ENCODE measurements around the gene AAK1.
"Not testable (repeated sequence)": the region's sequence is repeated elsewhere in the genome, so short reads cannot be mapped to it uniquely, and the experiment has no call there.

The AAK1 gene

DNA sequence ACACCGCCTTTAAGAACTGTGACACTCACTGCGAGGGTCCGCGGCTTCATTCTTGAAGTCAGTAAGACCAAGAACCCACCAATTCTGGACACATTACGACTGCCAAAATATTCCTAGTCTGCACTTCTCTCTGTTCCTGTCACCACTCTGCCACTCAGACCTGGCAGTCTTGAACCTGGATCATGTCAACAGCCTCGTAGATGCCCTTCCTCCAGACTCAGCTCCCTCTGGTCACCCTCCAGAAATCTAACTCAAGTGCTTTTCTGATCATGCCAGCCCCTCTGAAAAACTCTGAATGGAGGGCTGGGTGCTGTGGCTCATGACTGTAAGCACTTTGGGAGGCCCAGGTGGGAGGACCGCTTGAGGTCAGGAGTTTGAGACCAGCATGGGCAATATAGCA, 20.3 kb downstream of the AAK1 start:
- DNase-seq: no peak

DNA sequence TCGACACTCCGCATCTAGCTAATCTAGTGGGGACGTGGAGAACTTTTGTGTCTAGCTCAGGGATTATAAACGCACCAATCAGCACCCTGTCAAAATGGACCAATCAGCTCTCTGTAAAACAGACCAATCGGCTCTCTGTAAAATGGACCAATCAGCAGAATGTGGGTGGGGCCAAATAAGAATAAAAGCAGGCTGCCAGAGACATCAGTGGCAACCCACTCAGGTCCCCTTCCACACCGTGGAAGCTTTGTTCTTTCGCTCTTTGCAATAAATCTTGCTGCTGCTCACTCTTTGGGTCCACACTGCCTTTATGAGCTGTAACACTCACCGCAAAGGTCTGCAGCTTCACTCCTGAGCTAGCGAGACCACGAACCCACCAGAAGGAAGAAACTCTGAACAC, 20.7 kb downstream of the AAK1 start:
- DNase-seq: not testable (repeated sequence)

DNA sequence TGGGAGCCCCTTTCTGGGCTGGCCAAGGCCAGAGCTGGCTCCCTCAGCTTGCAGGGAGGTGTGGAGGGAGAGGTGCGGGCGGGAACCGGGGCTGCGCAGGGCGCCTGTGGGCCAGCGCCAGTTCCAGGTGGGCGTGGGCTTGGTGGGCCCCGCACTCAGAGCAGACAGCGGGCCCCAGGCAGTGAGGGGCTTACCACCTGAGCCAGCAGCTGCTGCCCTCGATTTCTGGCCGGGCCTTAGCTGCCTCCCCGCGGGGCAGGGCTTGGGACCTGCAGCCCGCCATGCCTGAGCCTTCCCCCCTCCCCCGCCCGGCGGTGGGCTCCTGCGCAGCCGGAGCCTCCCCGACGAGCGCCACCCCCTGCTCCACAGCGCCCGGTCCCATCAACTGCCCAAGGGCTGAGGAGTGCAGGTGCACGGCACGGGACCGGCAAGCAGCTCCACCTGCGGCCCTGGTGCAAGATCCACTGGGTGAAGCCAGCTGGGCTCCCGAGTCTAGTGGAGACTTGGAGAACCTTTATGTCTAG, 21.5 kb downstream of the AAK1 start:
- not testable (repeated sequence) for DNase-seq

DNA sequence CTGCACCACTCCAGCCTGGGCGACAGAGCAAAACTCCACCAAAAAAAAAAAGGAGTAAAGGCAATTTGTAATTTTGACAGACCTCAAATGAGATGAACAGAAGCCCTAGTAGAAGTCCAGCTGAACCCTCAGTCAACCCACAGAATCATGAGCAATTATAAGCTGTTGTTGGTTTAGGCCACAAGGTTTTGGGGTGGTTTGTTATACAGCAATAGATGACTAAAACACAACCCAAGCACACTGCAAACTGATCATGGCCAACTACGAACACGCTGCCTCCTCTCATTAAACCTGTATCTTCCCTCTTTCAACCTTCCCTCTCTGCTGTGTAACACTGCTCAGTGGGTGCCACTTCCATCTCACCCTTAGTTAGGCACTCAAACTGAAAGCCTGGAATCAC, 22.1 kb downstream of the AAK1 start:
- no peak for DNase-seq

DNA sequence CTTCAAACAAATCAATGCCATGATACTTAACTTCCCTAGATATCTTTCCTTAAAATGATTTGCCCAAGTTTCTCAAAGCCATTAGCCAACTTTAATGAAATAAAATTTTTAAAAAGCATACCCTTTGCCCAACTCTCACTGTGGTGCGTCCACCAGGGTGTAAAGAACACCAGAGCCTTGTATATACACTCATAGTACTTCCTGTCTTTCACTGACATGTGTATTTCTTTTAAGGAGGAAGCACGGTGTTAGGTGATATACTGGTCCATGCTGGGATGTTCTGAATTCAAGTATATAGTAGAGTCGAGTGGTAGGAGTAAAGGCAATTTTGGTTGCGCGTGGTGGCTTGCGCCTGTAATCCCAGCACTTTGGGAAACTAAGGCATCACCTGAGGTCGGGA, 22.7 kb downstream of the AAK1 start:
- DNase-seq: no peak

DNA sequence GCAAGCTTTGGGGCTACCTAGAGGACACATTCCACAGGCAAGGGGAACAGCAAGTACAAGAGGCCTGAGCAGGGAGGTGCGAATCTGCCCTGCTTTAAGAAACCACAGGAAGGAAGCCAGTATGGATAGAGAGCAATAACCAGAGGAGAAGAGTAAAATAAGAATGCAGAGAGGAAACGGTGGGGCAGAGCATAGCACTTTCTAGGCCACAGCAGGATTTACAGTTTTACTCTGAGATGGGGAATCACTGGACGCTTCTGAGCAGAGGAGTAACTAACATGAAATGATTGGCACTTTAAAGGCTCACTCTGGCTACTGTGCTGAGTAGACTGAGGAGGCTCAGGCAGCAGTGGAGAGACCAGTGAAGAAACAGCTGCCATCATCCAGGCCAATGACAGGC, 23.8 kb downstream of the AAK1 start:
- no peak for DNase-seq

DNA sequence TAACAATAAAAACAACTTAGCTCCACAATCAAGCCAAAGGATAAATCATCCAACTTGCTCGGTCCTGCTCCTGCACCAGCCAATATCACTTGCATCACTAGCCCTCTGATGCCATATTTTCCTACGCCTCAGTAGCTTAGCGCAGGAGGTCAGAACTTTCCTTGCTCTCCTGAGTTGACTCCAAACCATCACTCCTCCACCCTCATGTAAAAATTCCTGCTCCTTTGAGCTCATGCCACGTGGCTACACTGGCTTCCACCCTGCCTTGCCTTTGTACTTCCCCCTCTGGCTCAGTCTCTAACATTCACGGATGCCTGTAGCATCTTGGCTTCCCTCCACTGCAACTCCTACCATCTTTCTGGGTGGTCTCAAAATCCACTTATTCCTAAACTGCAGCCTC, 25.2 kb downstream of the AAK1 start:
- no peak for DNase-seq

DNA sequence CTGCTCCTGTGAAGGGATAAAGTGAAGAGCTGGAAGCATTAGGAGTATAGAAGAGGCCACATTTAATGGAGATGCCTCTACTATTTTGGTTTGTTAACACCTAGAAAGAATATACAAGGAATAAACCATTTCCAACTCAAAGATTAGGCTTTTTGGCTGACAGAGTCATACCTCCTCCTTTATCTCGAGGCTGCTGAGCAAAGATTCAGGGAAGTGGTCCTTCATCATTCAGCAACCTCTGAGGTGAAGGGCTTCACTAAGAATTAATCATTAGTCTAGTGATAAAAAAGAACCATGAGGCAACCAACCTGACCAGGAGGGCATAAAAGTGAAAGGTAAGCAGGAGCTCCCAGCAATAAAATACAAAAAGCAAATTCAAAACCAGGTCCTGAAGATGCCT, 25.8 kb downstream of the AAK1 start:
- DNase-seq: no peak

DNA sequence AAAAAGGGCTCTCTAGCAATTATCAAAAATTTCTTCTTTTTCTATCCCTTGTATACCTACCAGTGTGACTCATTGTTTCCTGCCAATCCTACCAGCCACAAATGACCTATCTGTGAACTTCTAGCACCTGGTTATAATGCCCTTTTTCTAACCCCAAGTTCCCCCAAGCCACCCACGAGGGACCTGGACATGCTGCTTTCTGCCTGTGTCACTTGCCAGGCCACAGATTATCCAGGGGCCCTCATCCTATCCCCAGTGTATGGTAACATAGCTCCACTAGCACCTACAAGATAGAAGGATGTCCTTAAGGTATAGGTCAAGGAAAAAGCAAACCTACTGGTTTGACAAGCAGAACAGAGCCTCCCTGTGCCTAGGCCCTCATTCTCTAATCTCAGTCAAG, 26.8 kb downstream of the AAK1 start:
- no peak for DNase-seq

DNA sequence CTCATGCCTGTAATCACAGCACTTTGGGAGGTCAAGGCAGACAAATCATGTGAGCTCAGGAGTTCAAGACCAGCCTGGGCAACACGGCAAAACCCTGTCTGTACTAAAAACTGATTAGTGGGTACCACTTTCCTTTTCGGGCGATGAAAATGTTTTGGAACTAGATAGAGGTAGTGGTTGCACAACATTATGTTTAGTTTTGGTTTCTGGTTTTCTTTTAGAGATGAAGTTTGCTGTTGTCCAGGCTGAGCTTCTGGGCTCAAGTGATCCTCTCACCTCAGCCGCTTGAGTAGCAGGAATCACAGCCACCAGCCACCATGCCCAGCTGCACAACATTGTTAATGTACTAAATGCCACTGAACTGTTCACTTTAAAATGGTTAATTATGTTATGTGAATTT, 27.6 kb downstream of the AAK1 start:
- no peak for DNase-seq

DNA sequence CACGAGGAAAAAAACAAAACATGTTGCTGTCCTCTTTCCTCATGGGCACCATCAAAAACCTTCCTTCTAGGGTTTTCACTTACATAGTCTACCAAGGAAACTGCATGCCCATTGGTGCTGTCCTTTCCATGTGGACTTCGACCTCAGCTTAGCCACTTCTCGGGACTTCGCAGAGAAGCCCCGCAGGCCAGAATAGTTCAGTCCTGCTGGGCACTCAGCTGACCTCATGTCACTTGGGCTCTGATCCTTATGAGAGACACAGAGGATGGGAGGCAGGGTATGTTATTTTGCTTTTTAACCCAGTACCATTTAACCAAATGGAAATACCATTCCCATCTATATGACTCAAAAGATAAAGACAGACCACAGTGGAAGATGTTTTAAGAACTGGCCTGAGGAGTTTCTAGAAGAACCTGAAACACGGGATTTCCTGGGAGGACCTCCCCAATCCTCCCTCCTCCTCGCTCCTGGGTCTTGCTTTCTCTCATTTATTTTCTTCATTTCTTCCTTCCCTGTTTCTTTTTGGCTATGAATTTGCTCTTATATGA, 28.4 kb downstream of the AAK1 start:
- no peak for DNase-seq

DNA sequence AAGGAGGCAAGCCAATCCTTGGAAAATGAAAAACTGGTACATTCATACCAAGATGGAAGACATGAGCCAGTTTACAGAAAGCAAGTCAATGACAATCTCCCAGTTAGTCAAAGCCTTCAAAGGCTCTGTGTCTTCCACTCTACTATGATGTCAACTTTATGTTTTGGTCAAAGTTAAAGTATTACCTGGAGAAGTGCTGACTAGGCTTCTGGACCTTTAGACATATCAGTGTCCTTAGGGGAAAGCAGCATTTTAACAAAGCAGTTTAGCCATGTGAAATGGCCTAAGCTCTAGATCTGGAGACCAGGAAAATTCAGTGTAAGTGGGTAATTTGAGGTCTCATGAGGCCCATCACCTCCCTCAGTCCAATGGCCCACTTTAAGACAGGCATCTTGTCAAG, 30.8 kb downstream of the AAK1 start:
- no peak for DNase-seq

DNA sequence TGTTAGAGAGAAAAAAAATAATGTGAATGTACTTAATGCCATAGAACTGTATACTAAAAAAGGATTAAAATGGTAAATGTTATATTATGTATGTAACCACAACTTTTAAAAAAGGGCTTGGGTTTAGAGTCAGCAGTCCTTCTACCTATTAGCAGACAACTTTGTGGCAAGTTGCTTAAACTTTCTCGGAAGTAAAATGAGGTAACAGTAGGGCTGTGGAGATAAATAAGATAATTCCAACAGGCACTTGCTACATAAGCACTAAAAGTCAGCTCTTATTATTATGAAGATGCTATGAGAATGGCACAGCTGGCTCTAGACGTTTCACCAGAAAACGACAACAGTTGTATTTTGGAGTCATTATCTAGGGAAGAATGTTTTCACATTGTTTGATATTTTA, 31.3 kb downstream of the AAK1 start:
- no peak for DNase-seq

DNA sequence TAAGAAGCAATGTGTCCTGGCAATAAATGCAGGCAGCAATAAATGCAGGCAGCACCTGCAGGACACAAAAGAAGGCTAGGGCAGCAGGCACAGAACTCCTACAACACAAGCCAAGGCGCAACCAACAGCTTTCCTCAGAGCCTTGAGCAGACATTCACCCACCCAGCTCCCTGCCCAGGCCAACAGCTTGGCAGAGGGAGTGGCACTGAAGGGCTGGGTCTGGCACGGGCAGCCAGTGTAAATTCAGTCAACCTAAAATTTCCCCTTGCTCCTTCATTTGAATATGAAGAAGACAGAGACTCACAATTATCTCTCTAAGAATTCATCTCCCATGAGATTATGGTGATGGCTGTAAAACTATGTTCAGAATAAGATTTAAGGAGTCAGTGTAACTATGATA, 35.4 kb downstream of the AAK1 start:
- no peak for DNase-seq

DNA sequence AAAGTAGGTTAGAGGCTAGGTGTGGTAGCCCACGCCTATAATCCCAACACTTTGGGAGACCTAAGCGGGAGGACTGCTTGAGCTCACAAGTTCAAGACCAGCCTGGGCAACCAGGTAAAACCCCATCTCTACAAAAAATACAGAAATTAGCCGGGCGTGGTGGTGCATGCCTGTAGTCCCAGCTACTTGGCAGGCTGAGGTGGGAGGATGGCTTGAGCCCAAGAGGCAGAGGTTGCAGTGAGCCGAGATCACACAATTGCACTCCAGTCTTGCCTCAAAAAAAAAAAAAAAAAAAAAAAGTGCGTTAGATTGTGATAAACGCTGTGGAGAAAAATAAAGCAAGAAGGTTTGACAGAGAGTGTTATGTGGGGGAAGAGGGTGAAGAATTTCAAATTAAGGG, 36.8 kb downstream of the AAK1 start:
- DNase-seq: not testable (repeated sequence)

DNA sequence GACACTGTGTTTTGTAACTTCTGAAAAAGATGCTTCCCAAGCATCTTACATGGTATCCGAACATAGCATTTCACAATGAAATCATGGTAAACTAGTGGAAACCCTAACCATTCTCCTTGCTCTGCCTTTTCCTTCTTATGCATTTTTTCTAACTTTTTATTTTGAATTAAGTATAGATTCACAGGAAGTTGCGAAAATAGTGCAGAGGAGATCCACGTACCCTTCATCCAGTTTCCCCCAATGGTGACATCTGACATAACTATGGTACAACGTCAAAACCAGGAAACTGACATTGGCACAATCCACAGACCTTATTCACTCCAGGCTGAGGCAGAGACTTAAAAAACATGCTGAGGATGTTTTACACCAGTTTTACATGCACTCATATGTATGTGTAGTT, 38.3 kb downstream of the AAK1 start:
- DNase-seq: no peak

DNA sequence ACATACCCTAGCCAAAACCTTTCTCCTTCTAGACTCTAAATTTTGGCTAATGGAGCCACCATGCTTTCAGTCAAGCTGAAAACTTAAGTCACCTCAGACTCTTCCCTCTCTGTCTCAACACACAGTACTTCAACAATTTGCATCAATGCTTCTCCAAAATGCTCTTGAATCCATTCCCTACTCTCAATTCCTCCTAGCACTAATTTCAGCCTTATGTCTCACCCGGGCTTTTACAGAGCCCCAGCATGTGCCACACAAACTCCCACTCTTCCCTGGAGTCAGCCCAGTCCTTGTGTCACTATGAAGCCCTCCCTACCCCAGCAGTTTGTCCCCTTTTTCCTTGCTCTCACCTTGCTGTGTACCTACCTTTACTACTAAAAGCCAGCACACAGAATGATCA, 38.7 kb downstream of the AAK1 start:
- DNase-seq: no peak

DNA sequence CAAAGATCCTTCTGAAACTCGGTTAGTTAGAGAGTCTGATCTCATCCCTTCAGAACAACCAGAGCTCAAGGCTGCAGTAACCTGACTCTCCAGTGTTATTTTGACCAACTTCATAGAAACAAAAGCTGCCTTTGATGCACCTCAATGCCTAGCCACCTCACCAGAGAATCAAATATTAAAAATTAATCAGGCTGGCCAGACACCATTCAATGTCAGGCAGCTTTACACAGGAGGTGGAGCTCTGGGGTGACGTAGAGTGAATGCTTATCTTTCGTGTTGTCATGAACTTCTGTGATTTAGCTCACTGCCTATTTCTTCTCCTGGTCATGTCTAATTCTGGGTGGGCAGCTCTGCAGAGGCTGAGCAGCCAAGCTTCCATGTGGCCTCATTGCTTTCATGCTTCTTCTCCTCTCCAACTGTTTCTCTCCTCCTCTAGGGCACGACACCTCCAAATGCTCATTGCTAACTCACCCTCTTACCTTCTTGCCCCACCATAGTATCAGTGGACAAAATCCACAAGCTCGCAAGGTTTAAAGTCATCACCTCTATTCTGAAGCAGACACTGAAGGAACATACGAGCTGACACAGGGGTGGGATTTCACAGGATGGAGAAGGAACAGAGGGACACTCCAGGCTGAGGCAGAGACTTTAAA, 39.4 kb downstream of the AAK1 start:
- no peak for DNase-seq

DNA sequence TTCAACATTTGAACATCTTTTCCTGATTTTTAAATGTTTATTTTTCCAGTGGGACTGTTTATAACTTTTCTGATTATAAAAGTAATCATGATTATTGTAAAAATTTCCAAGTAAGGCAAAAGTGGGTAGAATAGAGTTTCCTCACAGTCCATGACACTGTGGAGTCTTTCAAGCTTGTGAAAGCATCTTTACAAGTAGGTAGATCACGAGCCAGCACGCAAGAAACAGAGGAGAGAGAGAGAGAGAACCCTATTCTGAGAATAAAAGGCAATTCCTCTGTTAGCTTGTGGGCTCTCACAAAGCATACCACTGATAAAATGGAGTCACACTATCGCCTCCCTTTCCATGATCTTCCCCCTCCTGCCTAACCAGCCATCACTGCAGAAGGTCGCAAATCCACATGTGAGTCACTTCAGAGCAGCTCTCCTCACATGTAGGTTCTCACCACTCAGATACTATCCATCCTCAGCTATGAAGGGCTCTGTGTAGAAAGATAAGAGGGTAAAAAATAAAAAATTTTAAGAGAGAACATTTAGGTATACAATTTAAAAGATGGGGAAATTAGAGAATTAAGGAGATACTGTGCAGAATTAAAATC, 40.3 kb downstream of the AAK1 start:
- no peak for DNase-seq

DNA sequence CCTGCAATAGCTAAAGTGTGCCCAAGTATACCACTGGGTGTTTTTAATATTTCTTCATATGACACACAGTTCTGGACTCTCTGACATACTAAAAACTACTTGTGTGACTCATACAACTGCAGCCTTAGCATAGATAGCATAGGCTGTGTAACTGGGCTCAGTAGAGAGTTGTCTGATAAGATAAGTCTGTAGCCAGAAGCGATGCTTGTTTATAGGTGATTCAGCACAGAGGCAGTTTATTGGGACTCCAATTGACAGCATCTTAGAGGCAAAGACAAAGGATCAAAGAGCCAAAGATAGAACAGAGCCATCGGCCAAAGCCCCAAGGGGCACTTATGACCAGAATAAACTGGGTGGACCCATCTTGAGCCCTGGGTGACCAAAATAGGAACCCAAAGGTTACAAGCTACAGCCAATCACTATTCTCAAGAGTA, 42.3 kb downstream of the AAK1 start:
- DNase-seq: peak; percentile 76

DNA sequence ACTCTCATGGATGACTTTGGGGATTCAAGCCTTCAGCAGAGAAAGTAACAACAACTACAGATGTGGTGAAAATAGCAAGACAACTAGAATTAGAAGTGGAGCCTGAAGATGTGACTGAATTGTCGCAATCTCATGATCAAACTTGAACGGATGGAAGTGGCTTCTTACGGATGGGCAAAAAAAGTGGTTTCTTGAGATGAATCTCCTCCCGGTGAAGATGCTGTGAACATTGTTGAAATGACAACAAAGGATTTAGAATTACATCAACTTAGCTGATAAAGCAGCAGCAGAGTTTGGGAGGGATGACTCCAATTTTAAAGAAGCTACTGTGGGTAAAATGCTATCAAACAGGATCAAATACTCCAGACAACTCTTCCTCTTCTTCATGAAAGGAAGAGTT, 43.1 kb downstream of the AAK1 start:
- no peak for DNase-seq

DNA sequence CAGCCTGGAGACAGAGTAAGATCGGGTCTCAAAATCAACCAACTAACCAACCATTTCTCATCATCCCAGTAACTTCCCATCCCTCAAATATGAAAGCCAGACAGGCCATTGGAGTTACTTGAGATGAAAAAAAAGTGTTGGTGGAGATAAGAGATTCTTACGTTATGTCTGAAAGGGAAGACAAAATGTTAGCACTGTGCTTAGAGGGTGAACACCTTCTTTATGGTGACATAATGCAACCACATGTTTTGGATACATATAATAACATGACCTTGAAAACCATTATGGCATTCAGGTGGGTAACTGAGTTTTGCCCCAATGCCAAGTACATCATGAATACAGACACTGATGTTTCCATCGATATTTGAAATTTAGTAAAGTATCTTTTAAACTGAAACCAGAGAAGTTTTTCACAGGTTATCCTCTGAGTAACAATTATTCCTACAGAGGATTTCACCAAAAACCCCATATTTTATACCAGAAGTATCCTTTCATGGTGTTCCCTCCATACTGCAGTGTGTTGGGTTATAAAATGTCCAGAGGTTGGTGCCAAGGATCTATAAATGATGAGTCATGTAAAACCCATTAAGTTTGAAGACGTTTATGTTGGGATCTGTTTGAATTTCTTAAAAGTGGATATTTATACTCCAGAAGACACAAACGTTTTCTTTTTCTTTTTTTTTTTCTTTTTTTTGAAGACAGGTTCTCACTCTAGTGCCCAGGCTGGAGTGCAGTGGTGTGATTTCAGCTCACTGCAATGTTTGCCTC, 45.5 kb downstream of the AAK1 start:
- no peak for DNase-seq

DNA sequence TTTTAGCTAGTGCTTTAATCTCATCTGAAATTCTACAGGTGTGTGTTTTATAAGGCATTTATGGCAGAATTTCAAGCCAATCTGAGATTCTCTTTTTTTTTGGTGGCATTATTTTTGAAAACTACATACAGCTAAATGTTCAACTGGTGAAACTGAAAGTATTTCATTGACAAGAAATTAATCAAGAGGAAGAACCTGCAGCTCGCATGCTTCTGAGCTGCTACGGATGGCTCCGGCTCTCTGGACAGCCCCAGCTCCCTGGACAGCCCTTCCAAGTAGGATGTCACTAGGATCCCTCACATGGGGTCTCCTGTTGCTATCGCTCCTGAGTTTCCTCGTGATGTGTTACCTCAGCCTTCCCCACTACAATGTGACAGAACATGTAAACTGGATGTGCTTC, 46.4 kb downstream of the AAK1 start:
- no peak for DNase-seq

DNA sequence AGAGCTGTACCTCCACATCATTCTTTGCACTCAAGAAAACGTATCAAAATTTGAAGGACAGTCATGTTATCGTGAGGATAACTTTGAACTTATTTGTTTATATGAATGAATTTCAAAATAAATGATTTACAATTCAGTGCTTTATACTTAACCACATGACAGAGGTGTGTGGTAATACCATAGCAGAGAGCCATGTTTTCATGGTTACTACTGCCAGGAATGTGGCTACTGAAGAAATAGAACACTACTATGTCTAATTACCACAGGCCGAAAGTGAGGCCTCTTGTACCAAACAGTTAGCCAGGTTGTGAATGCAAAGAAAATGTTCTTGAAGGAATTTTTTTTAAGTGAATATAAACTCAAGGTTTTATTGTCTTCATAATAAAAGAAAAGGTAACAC, 49.2 kb downstream of the AAK1 start:
- DNase-seq: no peak

Data from amniotic stem cell (primary cell).